Brain microvascular endothelial cell (primary cell): ENCODE data around the gene ARRB1.

Experiments used
- DNase-seq: peaks from one replicate; pipeline ENCODE4 v3.0.0-alpha.2; 2020
- H3K27ac ChIP-seq: fragments of 250-450 bp; sonication (Bioruptor Pico); 2 replicates; pipeline ENCODE4 v1.5.1; 2020; ENCODE audit warnings: mild to moderate bottlenecking, moderate library complexity
- H3K27me3 ChIP-seq: fragments of 250-450 bp; sonication (Bioruptor Pico); replicated peaks from 2 replicates; pipeline ENCODE4 v1.5.1; 2020; ENCODE audit warnings: mild to moderate bottlenecking
- H3K36me3 ChIP-seq: fragments of 250-450 bp; sonication (Bioruptor Pico); replicated peaks from 2 replicates; pipeline ENCODE4 v1.5.1; 2020; ENCODE audit warnings: mild to moderate bottlenecking
- H3K4me3 ChIP-seq: 2 replicates; pipeline ENCODE4 v1.5.1; 2011; ENCODE audit warnings: low read depth, mild to moderate bottlenecking, control low read depth, low read length, moderate library complexity
- CTCF ChIP-seq: IDR thresholded peaks from 2 replicates; pipeline ENCODE4 v1.5.1; 2011; ENCODE audit warnings: low read depth, mild to moderate bottlenecking, moderate library complexity, low read length, control low read depth, inconsistent platforms; ENCODE audit errors: missing control alignments
- in situ Hi-C: cut with HindIII; loops from 2 replicates; pipeline ENCODE4 v1.10.0; 2017; ENCODE audit warnings: low sequenced_read_pairs, low pct_ligation_motif_present

The ARRB1 gene

GRCh38 chr11:75241036-75241905 is 110.2 kb downstream of the ARRB1 start:
- H3K27me3 ChIP-seq: peaks cover 19% of the 10 kb centered on the region
- peak; percentile 74 for DNase-seq
- TF ChIP-seq CTCF: peak; percentile 57
- peak overlapping the region; percentile 48 for H3K4me3 ChIP-seq
- H3K27ac ChIP-seq: no peak overlapping the region
- in situ Hi-C loops: no loop called here
- no peaks in the 10 kb centered on the region for H3K36me3 ChIP-seq

- in situ Hi-C loops: no loop called here
- H3K4me3 ChIP-seq: peak within 1 kb of the TSS; percentile 29
- no peak for TF ChIP-seq CTCF
- no peaks in the 10 kb centered on the region for H3K36me3 ChIP-seq
- no peak for DNase-seq
- H3K27ac ChIP-seq: no peak within 1 kb of the TSS
- peaks cover 19% of the 10 kb centered on the region for H3K27me3 ChIP-seq
Measured at GRCh38 chr11:75240311-75241035, 111.0 kb downstream of the ARRB1 start, which contains the start of gene TPBGL. Gene TPBGL (plus strand): TSS chr11:75240774. CDS start chr11:75241050, 276 bp downstream.

GRCh38 chr11:75239531-75240290 is 111.8 kb downstream of the ARRB1 start:
- H3K27me3 ChIP-seq: peaks cover 19% of the 10 kb centered on the region
- no peak overlapping the region for H3K27ac ChIP-seq
- no peaks in the 10 kb centered on the region for H3K36me3 ChIP-seq
- TF ChIP-seq CTCF: no peak
- no peak for DNase-seq
- in situ Hi-C loops: no loop called here
- H3K4me3 ChIP-seq: no peak overlapping the region

- Histone ChIP-seq H3K4me3 (no peak overlapping the region), H3K27me3 (peaks cover 19% of the 10 kb centered on the region), H3K36me3 (no peaks in the 10 kb centered on the region), H3K27ac (no peak overlapping the region)
- no peak for DNase-seq
- in situ Hi-C loops: no loop called here
- no peak for TF ChIP-seq CTCF
Measured at GRCh38 chr11:75238595-75239440, 112.6 kb downstream of the ARRB1 start.

- H3K4me3 ChIP-seq: no peak overlapping the region
- in situ Hi-C loops: no loop called here
- DNase-seq: no peak
- H3K27me3 ChIP-seq: peaks cover 9% of the 10 kb centered on the region
- H3K36me3 ChIP-seq: no peaks in the 10 kb centered on the region
- no peak overlapping the region for H3K27ac ChIP-seq
- TF ChIP-seq CTCF: no peak
Measured at GRCh38 chr11:75237050-75237449, 114.4 kb downstream of the ARRB1 start.
